ENCODE results near the gene CLDN20.

DNA sequence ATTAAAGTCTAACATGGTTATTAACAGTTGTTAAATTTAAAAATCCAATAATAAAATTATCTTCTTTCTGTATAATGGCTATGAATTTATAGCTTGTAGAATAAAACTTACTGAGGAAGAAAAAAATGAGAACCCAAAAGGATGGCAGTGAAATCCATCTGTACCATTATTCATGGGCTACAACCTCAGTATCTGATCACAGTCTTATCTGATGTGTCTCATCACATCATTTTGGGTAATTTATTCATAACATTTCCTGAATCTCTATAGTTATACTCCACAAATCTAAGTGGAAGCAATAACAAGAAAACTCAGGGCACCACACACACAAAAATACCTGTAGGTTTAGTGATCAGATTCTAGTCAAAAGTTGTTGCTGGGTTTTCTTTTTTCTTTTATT lies 7.3 kb downstream of the CLDN20 start:
- TF ChIP-seq POLR2A (IDR thresholded peaks at IDR 0.05; ENCODE audit: low read depth, low read length) (no peak), GABPA (IDR thresholded peaks at IDR 0.05; ENCODE audit: low read depth) (no peak), EZH2 (IDR thresholded peaks at IDR 0.05; ENCODE audit: borderline replicate concordance, control insufficient read depth, low read depth, low read length) (no peak), RAD21 (IDR thresholded peaks at IDR 0.05; ENCODE audit: insufficient read depth, low read depth, low read length) (no peak)
- TF ChIP-seq, protein P1, sequence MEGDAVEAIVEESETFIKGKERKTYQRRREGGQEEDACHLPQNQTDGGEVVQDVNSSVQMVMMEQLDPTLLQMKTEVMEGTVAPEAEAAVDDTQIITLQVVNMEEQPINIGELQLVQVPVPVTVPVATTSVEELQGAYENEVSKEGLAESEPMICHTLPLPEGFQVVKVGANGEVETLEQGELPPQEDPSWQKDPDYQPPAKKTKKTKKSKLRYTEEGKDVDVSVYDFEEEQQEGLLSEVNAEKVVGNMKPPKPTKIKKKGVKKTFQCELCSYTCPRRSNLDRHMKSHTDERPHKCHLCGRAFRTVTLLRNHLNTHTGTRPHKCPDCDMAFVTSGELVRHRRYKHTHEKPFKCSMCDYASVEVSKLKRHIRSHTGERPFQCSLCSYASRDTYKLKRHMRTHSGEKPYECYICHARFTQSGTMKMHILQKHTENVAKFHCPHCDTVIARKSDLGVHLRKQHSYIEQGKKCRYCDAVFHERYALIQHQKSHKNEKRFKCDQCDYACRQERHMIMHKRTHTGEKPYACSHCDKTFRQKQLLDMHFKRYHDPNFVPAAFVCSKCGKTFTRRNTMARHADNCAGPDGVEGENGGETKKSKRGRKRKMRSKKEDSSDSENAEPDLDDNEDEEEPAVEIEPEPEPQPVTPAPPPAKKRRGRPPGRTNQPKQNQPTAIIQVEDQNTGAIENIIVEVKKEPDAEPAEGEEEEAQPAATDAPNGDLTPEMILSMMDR (IDR thresholded peaks at IDR 0.05 in 2 of 3, conservative IDR thresholded peaks at IDR 0.05 in 1 of 3; ENCODE audit: control insufficient read depth in 2 of 3, extremely low read depth in 1 of 3, insufficient read depth in 1 of 3, low read depth in 3 of 3, low read length in 3 of 3) = no peak

Data from GM12878 (cell line).